HepG2 (cell line): ENCODE data around the gene TGIF1. TPM values are rescaled to one million over a fixed set of nuclear protein-coding genes. Genes with fewer than 3 reads are reported as not detected.

Source experiments
- ARID4A ChIP-seq: sonication (generic); formaldehyde crosslinking; IDR thresholded peaks from 2 replicates; pipeline ENCODE4 v1.5.0; 2020; ENCODE audit warnings: mild to moderate bottlenecking, missing genetic modification reagents, borderline replicate concordance
- E2F1 ChIP-seq: sonication (generic); formaldehyde crosslinking; IDR thresholded peaks from 2 replicates; pipeline ENCODE4 v1.5.0; 2020; ENCODE audit warnings: missing genetic modification reagents
- FOXO1 ChIP-seq: sonication (generic); formaldehyde crosslinking; IDR thresholded peaks from 2 replicates; pipeline ENCODE4 v1.4.0; 2020; ENCODE audit warnings: missing genetic modification reagents
- GPN1 ChIP-seq: sonication (generic); formaldehyde crosslinking; IDR thresholded peaks from 2 replicates; pipeline ENCODE4 v1.5.1; 2020; ENCODE audit warnings: missing genetic modification reagents, borderline replicate concordance
- HHEX ChIP-seq: IDR thresholded peaks from 2 replicates; pipeline ENCODE4 v1.6.1; 2016; ENCODE audit warnings: control low read depth
- HNF4A ChIP-seq: sonication (generic); formaldehyde crosslinking; IDR thresholded peaks from 2 replicates; pipeline ENCODE4 v1.4.0; 2020; ENCODE audit warnings: missing genetic modification reagents
- MAZ ChIP-seq, 2 experiments: sonication (generic) in 1 of 2; formaldehyde crosslinking in 1 of 2; IDR thresholded peaks; 2 replicates each; pipeline versions ENCODE4 v1.5.0 to v1.6.1; 2012 to 2020; ENCODE audit warnings: low read depth in 2 of 2, mild to moderate bottlenecking in 2 of 2, borderline replicate concordance in 1 of 2, improper control_type of control experiment in 1 of 2, low read length in 1 of 2, missing genetic modification reagents in 1 of 2, moderate library complexity in 1 of 2
- MNT ChIP-seq: fragments of 450-650 bp; IDR thresholded peaks from 2 replicates; pipeline ENCODE4 v1.6.1; 2016
- NFKB2 ChIP-seq: sonication (generic); formaldehyde crosslinking; IDR thresholded peaks from 2 replicates; pipeline ENCODE4 v1.4.0; 2020; ENCODE audit warnings: missing genetic modification reagents, borderline replicate concordance
- NFYB ChIP-seq: sonication (generic); formaldehyde crosslinking; IDR thresholded peaks from 2 replicates; pipeline ENCODE4 v1.4.0; 2020; ENCODE audit warnings: missing genetic modification reagents
- ONECUT2 ChIP-seq: sonication (generic); formaldehyde crosslinking; IDR thresholded peaks from 2 replicates; pipeline ENCODE4 v1.4.0; 2020; ENCODE audit warnings: missing genetic modification reagents
- STAT5B ChIP-seq: sonication (generic); formaldehyde crosslinking; IDR thresholded peaks from 2 replicates; pipeline ENCODE4 v1.4.0; 2020; ENCODE audit warnings: missing genetic modification reagents
- TAF1 ChIP-seq: sonication (generic); formaldehyde crosslinking; IDR thresholded peaks from 2 replicates; pipeline ENCODE4 v1.4.0; 2020; ENCODE audit warnings: missing genetic modification reagents
- TAF15 ChIP-seq: fragments of 200-400 bp; formaldehyde crosslinking; IDR thresholded peaks from one replicate; pipeline ENCODE4 v1.6.1; 2018; ENCODE audit warnings: mild to moderate bottlenecking, low read depth, low read length; ENCODE audit not compliant: poor library complexity, severe bottlenecking
- TARDBP ChIP-seq: sonication (generic); formaldehyde crosslinking; IDR thresholded peaks from 2 replicates; pipeline ENCODE4 v1.8.0; 2022; ENCODE audit warnings: mild to moderate bottlenecking, missing genetic modification reagents
- TP53 ChIP-seq: sonication (generic); formaldehyde crosslinking; conservative IDR thresholded peaks from 2 replicates; pipeline ENCODE4 v1.4.0; 2020; ENCODE audit warnings: missing genetic modification reagents
- ZBTB38 ChIP-seq: sonication (generic); formaldehyde crosslinking; IDR thresholded peaks from 2 replicates; pipeline ENCODE4 v1.5.1; 2020; ENCODE audit warnings: mild to moderate bottlenecking, missing genetic modification reagents
- ZNF180 ChIP-seq: sonication (generic); formaldehyde crosslinking; IDR thresholded peaks from 2 replicates; pipeline ENCODE4 v1.4.0; 2020; ENCODE audit warnings: low read depth, missing genetic modification reagents, borderline replicate concordance
- ZSCAN22 ChIP-seq: sonication (generic); formaldehyde crosslinking; IDR thresholded peaks from 2 replicates; pipeline ENCODE4 v1.4.0; 2020; ENCODE audit warnings: mild to moderate bottlenecking, missing genetic modification reagents
- ZSCAN5A ChIP-seq: sonication (generic); formaldehyde crosslinking; IDR thresholded peaks from 2 replicates; pipeline ENCODE4 v1.8.0; 2022; ENCODE audit warnings: mild to moderate bottlenecking, missing genetic modification reagents, borderline replicate concordance
- polyA plus RNA-seq, 8 experiments: library from polyadenylated mRNA; depleted of rRNA in 3 of 8; stranded (reverse) in 7 of 8; unstranded in 1 of 8; fragments of >200 nt; fragmentation: Illumina TruSeq in 4 of 8; extraction: Trizol in 4 of 8; gene quantifications; 2 replicates each; pipeline versions ENCODE4 v1.2.1 to v1.2.3, GENCODE V29; 2011 to 2016; ENCODE audit warnings: low read depth in 4 of 8, missing spikeins in 1 of 8, mixed read lengths in 1 of 8; ENCODE audit not compliant: insufficient read depth in 1 of 8
- total RNA-seq, 5 experiments: library from RNA; depleted of rRNA; stranded (reverse); fragments of >200 nt; fragmentation: Illumina TruSeq; extraction: Trizol; gene quantifications; 2 replicates each; pipeline ENCODE4 v1.2.3, GENCODE V29; 2016; ENCODE audit warnings: low read depth in 1 of 5

Gene TGIF1
- total and polyA plus RNA-seq, 2 of the 13 experiments (the other 11 are each of a cell fraction or from before 2014, with no cell fraction given) = 50.0 to 76.1 TPM

- TF ChIP-seq ONECUT2 (CRISPR knock-in tag) (no peak), MNT (no peak), STAT5B (no peak), FOXO1 (CRISPR knock-in tag) (no peak), ZSCAN22 (CRISPR knock-in tag) (no peak), MAZ (IDR thresholded peaks at IDR 0.05; ENCODE audit: borderline replicate concordance, low read depth, low read length) (peak; percentile 21; the same call in 1 of the 2 replicates), MAZ (CRISPR knock-in tag; IDR thresholded peaks at IDR 0.05; ENCODE audit: low read depth) (no peak; the same call in 1 of the 2 replicates), TARDBP (CRISPR knock-in tag) (peak; percentile 44; the same call in 1 of the 2 replicates), ARID4A (CRISPR knock-in tag) (peak; percentile 61; the same call in 1 of the 2 replicates), TAF1 (CRISPR knock-in tag) (peak; percentile 73), NFYB (CRISPR knock-in tag) (no peak), ZNF180 (CRISPR knock-in tag) (no peak), HHEX (CRISPR knock-in tag) (no peak), ZBTB38 (CRISPR knock-in tag) (no peak), TP53 (CRISPR knock-in tag) (no peak), HNF4A (CRISPR knock-in tag) (0 out of 2 replicates have a peak, but pooled peaks have one; percentile 34), ZSCAN5A (0 out of 2 replicates have a peak, but pooled peaks have one; percentile 20), NFKB2 (CRISPR knock-in tag) (peak; percentile 29; the same call in 1 of the 2 replicates), GPN1 (CRISPR knock-in tag) (no peak), E2F1 (CRISPR knock-in tag) (no peak), TAF15 (peak; percentile 52)
Measured at GRCh38 chr18:3451183-3451988, 1.4 kb downstream of the TGIF1 start (continued).
